HEK293 (cell line): Measurements from ENCODE around the gene CNPY4.

Experiments used
- CTCF ChIA-PET: fragments of 350-600 bp; formaldehyde crosslinking; extraction: SDS; loops from one replicate; lab custom pipeline; 2021; ENCODE audit warnings: antibody characterized with exemption; lab: Yijun Ruan, JAX
- POLR2A ChIA-PET: fragments of 300-600 bp; formaldehyde crosslinking; extraction: SDS; loops from one replicate; lab custom pipeline; 2020; ENCODE audit warnings: antibody characterized with exemption, inconsistent platforms; lab: Yijun Ruan, JAX
- H3K27ac ChIP-seq: fragments of 200-500 bp; sonication (Bioruptor generic); 2 replicates; pipeline ENCODE4 v1.5.1; 2014; ENCODE audit warnings: low read depth, low read length, control low read depth, inconsistent platforms; ENCODE audit errors: extremely low read depth
- H3K36me3 ChIP-seq, 2 experiments: fragments of 200-500 bp in 1 of 2; sonication (Bioruptor generic) in 1 of 2; 1 replicate in 1 of 2; 2 replicates in 1 of 2; pipeline ENCODE4 v1.5.1; 2014 to 2017; ENCODE audit warnings: inconsistent platforms in 2 of 2, low read length in 2 of 2; ENCODE audit not compliant: control insufficient read depth in 2 of 2, insufficient read depth in 1 of 2
- H3K4me1 ChIP-seq: fragments of 200-500 bp; sonication (Bioruptor generic); 2 replicates; pipeline ENCODE4 v1.5.1; 2014; ENCODE audit warnings: mild to moderate bottlenecking, low read length, inconsistent platforms; ENCODE audit not compliant: control insufficient read depth, insufficient read depth
- H3K4me3 ChIP-seq: 2 replicates; pipeline ENCODE4 v1.5.1; 2011; ENCODE audit warnings: low read depth, mild to moderate bottlenecking, control low read depth, low read length, moderate library complexity
- H3K9me3 ChIP-seq: fragments of 200-500 bp; sonication (Bioruptor generic); 2 replicates; pipeline ENCODE4 v1.5.1; 2014; ENCODE audit warnings: low read depth, low read length, inconsistent platforms; ENCODE audit not compliant: control insufficient read depth, insufficient read depth
- GLIS2 ChIP-seq: fragments of 450-650 bp; formaldehyde crosslinking; IDR thresholded peaks from 2 replicates; pipeline ENCODE4 v1.5.1; 2016; ENCODE audit warnings: missing biosample characterization, missing genetic modification characterization
- IKZF3 ChIP-seq: fragments of 450-650 bp; IDR thresholded peaks from 2 replicates; pipeline ENCODE4 v1.5.0; 2018; ENCODE audit warnings: missing biosample characterization, mild to moderate bottlenecking, missing genetic modification characterization, moderate library complexity
- KLF9 ChIP-seq: fragments of 450-650 bp; formaldehyde crosslinking; IDR thresholded peaks from 2 replicates; pipeline ENCODE4 v1.5.1; 2016; ENCODE audit warnings: missing biosample characterization, missing genetic modification characterization, low read depth
- PATZ1 ChIP-seq: fragments of 450-650 bp; formaldehyde crosslinking; IDR thresholded peaks from 2 replicates; pipeline ENCODE4 v1.5.1; 2016; ENCODE audit warnings: missing biosample characterization, missing genetic modification characterization
- PRDM4 ChIP-seq: fragments of 450-650 bp; formaldehyde crosslinking; IDR thresholded peaks from 2 replicates; pipeline ENCODE4 v1.5.1; 2017; ENCODE audit warnings: missing biosample characterization, missing genetic modification characterization
- SP3 ChIP-seq: fragments of 450-650 bp; formaldehyde crosslinking; IDR thresholded peaks from 2 replicates; pipeline ENCODE4 v1.5.1; 2016; ENCODE audit warnings: missing biosample characterization, missing genetic modification characterization
- ZBTB17 ChIP-seq: fragments of 450-650 bp; formaldehyde crosslinking; IDR thresholded peaks from 2 replicates; pipeline ENCODE4 v1.5.1; 2016; ENCODE audit warnings: missing biosample characterization, missing genetic modification characterization
- ZBTB20 ChIP-seq: fragments of 450-650 bp; formaldehyde crosslinking; IDR thresholded peaks from 2 replicates; pipeline ENCODE4 v1.5.1; 2016; ENCODE audit warnings: missing biosample characterization, missing genetic modification characterization
- ZBTB26 ChIP-seq: fragments of 450-650 bp; formaldehyde crosslinking; optimal IDR thresholded peaks from 2 replicates; pipeline ENCODE3; 2016; ENCODE audit warnings: missing biosample characterization, mild to moderate bottlenecking, missing genetic modification characterization
- ZBTB44 ChIP-seq: fragments of 450-650 bp; IDR thresholded peaks from 2 replicates; pipeline ENCODE4 v1.5.1; 2018; ENCODE audit warnings: missing biosample characterization, mild to moderate bottlenecking, missing genetic modification characterization
- ZBTB48 ChIP-seq: fragments of 450-650 bp; formaldehyde crosslinking; IDR thresholded peaks from 2 replicates; pipeline ENCODE4 v1.5.1; 2016; ENCODE audit warnings: missing biosample characterization, missing genetic modification characterization
- ZFP41 ChIP-seq: fragments of 450-650 bp; formaldehyde crosslinking; IDR thresholded peaks from 2 replicates; pipeline ENCODE4 v1.5.1; 2016; ENCODE audit warnings: missing biosample characterization, missing genetic modification characterization, borderline replicate concordance
- ZNF302 ChIP-seq: fragments of 450-650 bp; formaldehyde crosslinking; IDR thresholded peaks from 2 replicates; pipeline ENCODE4 v1.5.1; 2016; ENCODE audit warnings: missing biosample characterization, missing genetic modification characterization, low read depth
- ZNF324 ChIP-seq: fragments of 450-650 bp; formaldehyde crosslinking; IDR thresholded peaks from 2 replicates; pipeline ENCODE4 v1.5.1; 2016; ENCODE audit warnings: missing biosample characterization, missing genetic modification characterization
- ZNF341 ChIP-seq: fragments of 450-650 bp; formaldehyde crosslinking; IDR thresholded peaks from 2 replicates; pipeline ENCODE4; 2016; ENCODE audit warnings: low read depth, missing biosample characterization, missing genetic modification characterization
- ZNF514 ChIP-seq: fragments of 450-650 bp; formaldehyde crosslinking; IDR thresholded peaks from 2 replicates; pipeline ENCODE4 v1.5.1; 2016; ENCODE audit warnings: missing biosample characterization, missing genetic modification characterization
- ZNF521 ChIP-seq: fragments of 450-650 bp; formaldehyde crosslinking; IDR thresholded peaks from 2 replicates; pipeline ENCODE4 v1.5.1; 2017; ENCODE audit warnings: missing biosample characterization, mild to moderate bottlenecking, missing genetic modification characterization
- ZNF580 ChIP-seq: fragments of 450-650 bp; formaldehyde crosslinking; IDR thresholded peaks from 2 replicates; pipeline ENCODE4 v1.5.1; 2016; ENCODE audit warnings: missing biosample characterization, missing genetic modification characterization
- ZNF600 ChIP-seq: fragments of 450-650 bp; formaldehyde crosslinking; IDR thresholded peaks from 2 replicates; pipeline ENCODE4 v1.5.1; 2016; ENCODE audit warnings: missing biosample characterization, missing genetic modification characterization
- ZNF692 ChIP-seq: fragments of 450-650 bp; formaldehyde crosslinking; IDR thresholded peaks from 2 replicates; pipeline ENCODE4 v1.5.1; 2016; ENCODE audit warnings: missing biosample characterization, missing genetic modification characterization
- ZNF76 ChIP-seq: fragments of 450-650 bp; formaldehyde crosslinking; IDR thresholded peaks from 2 replicates; pipeline ENCODE4; 2016; ENCODE audit warnings: low read depth, missing biosample characterization, missing genetic modification characterization, borderline replicate concordance
- ZNF776 ChIP-seq: fragments of 450-650 bp; formaldehyde crosslinking; IDR thresholded peaks from 2 replicates; pipeline ENCODE4 v1.5.0; 2017; ENCODE audit warnings: missing biosample characterization, missing genetic modification characterization, borderline replicate concordance
- ZNF777 ChIP-seq: fragments of 450-650 bp; formaldehyde crosslinking; IDR thresholded peaks from 2 replicates; pipeline ENCODE4 v1.5.1; 2017; ENCODE audit warnings: missing biosample characterization, missing genetic modification characterization, borderline replicate concordance

The CNPY4 gene

GRCh38 chr7:100080907-100081534 lies 38.4 kb upstream of the CNPY4 start:
- peaks cover 19 to 39% of the 10 kb centered on the region in 2 experiments; a peak in 2 of 3 replicates for H3K36me3 ChIP-seq
- TF ChIP-seq ZFP41 (tag by site-specific recombination), result no peak
- TF ChIP-seq ZBTB17 (tag by site-specific recombination), result peak; percentile 86
- H3K9me3 ChIP-seq, result no peaks in the 10 kb centered on the region
- H3K27ac ChIP-seq, result peak overlapping the region; percentile 27; the same call in 1 of the 2 replicates
- no peaks in the 10 kb centered on the region for H3K4me1 ChIP-seq
- ChIA-PET CTCF (interaction anchor here (0.7 to 0.9 kb wide), 3 partner anchors 48 to 686 kb away, joined by 3 to 4 read pairs (median 3); partner anchors contain the start of gene TRIM4), POLR2A (interaction anchor here (0.9 to 1.6 kb wide), 4 partner anchors 9 to 64 kb away, joined by 3 to 4 read pairs (median 4); no protein-coding TSS in a partner anchor)
- H3K4me3 ChIP-seq, result peak overlapping the region; percentile 100

- peaks cover 14 to 33% of the 10 kb centered on the region in 2 experiments; a peak in 2 of 3 replicates for H3K36me3 ChIP-seq
- POLR2A ChIA-PET, result interaction anchor here (0.8 to 1.2 kb wide), 5 partner anchors 19 to 347 kb away, joined by 3 to 32 read pairs (median 4); partner anchors contain the start of genes AP4M1, MCM7, MEPCE and ZCWPW1
- CTCF ChIA-PET, result interaction anchor here (0.7 to 1.2 kb wide), 6 partner anchors 11 to 685 kb away, joined by 3 to 8 read pairs (median 4); no protein-coding TSS in a partner anchor
- peak within 1 kb of the TSS; percentile 100 for H3K4me3 ChIP-seq
- no peaks in the 10 kb centered on the region for H3K4me1 ChIP-seq
- H3K9me3 ChIP-seq, result no peaks in the 10 kb centered on the region
- peak within 1 kb of the TSS; percentile 37; the same call in 1 of the 2 replicates for H3K27ac ChIP-seq
- TF ChIP-seq PATZ1 (tag by site-specific recombination) (peak; percentile 95), ZNF341 (tag by site-specific recombination) (0 out of 2 replicates have a peak, but pooled peaks have one; percentile 30), ZNF580 (tag by site-specific recombination) (peak; percentile 65; the same call in 1 of the 2 replicates), GLIS2 (peak; percentile 82), IKZF3 (tag by site-specific recombination) (peak; percentile 59), SP3 (tag by site-specific recombination) (peak; percentile 93), ZNF76 (tag by site-specific recombination) (peak; percentile 73), ZNF302 (tag by site-specific recombination) (no peak), ZNF692 (peak; percentile 89), ZNF514 (no peak), KLF9 (tag by site-specific recombination) (peak; percentile 83), ZNF776 (tag by site-specific recombination) (no peak), ZNF600 (tag by site-specific recombination) (peak; percentile 80), PRDM4 (tag by site-specific recombination) (0 out of 2 replicates have a peak, but pooled peaks have one; percentile 35), ZBTB26 (tag by site-specific recombination) (peak; percentile 97), ZBTB44 (tag by site-specific recombination) (peak; percentile 77), ZNF777 (tag by site-specific recombination) (no peak), ZBTB48 (peak; percentile 89), ZNF521 (no peak), ZBTB20 (peak; percentile 29; the same call in 1 of the 2 replicates), ZNF324 (tag by site-specific recombination) (peak; percentile 95)
Observed at GRCh38 chr7:100081535-100082102, 37.8 kb upstream of the CNPY4 start, which contains the start of gene ZNF3. Gene ZNF3 (minus strand): TSS chr7:100081723. CDS start chr7:100077357, 4,366 bp downstream.
